Neural crest cell (in vitro differentiated cells): ENCODE data around the gene S1PR2. TPM values are rescaled to one million over a fixed set of nuclear protein-coding genes. Genes with fewer than 3 reads are reported as not detected.
"Not testable (repeated sequence)": the region's sequence is repeated elsewhere in the genome, so short reads cannot be mapped to it uniquely, and the experiment has no call there.

Experiments used
- DNase-seq: peaks from one replicate; pipeline ENCODE4 v3.0.0; 2021; ENCODE audit warnings: low read depth, mixed read lengths, low spot score
- H3K27ac Mint-ChIP-seq: one replicate; pipeline ENCODE4 v1.8.0; 2021; ENCODE audit warnings: mild to moderate bottlenecking, mixed read lengths; ENCODE audit not compliant: unreplicated experiment
- H3K27me3 Mint-ChIP-seq: 2 replicates; pipeline ENCODE4 v1.8.0; 2021; ENCODE audit warnings: low read depth, mild to moderate bottlenecking, mixed read lengths
- H3K36me3 Mint-ChIP-seq: 2 replicates; pipeline ENCODE4 v1.8.0; 2021; ENCODE audit warnings: low read depth, mild to moderate bottlenecking, mixed read lengths
- H3K4me1 Mint-ChIP-seq: 2 replicates; pipeline ENCODE4 v1.8.0; 2021; ENCODE audit warnings: mixed read lengths
- H3K4me3 Mint-ChIP-seq: one replicate; pipeline ENCODE4 v1.8.0; 2021; ENCODE audit warnings: mild to moderate bottlenecking, mixed read lengths
- H3K9me3 Mint-ChIP-seq: 2 replicates; pipeline ENCODE4 v1.8.0; 2021; ENCODE audit warnings: mixed read lengths
- microRNA-seq: library from miRNA; unstranded; fragments of <30 nt; microRNA quantifications from one replicate; pipeline ENCODE4, GENCODE V29; 2020
- total RNA-seq: library from RNA; stranded (reverse); gene quantifications from 2 replicates; pipeline ENCODE4 v1.2.1, GENCODE V29; 2021
- TF ChIP-seq, protein P1 (sequence below): fragments of 200-600 bp; sonication (generic); conservative IDR thresholded peaks from 2 replicates; pipeline ENCODE4 v1.5.0; 2021; ENCODE audit warnings: antibody characterized with exemption, mild to moderate bottlenecking

The S1PR2 gene
- total RNA-seq, 1 donor from 2014 or later = 24.8 TPM

DNA sequence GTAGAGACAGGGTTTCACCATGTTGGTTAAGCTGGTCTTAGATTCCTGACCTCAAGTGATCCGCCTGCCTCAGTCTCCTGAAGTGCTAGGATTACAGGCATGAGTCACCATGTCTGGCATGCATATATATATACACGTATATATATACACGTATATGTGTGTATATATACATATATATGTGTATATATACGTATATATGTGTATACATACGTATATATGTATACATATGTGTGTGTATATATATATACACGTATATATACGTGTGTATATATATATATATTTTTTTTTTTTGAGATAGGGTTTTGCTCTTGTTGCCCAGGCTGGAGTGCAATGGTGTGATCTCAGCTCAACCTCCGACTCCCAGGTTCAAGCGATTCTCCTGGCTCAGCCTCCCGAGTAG lies 48.3 kb downstream of the S1PR2 start:
- no peaks in the 10 kb centered on the region for H3K27me3 Mint-ChIP-seq
- no peaks in the 10 kb centered on the region for H3K36me3 Mint-ChIP-seq

DNA sequence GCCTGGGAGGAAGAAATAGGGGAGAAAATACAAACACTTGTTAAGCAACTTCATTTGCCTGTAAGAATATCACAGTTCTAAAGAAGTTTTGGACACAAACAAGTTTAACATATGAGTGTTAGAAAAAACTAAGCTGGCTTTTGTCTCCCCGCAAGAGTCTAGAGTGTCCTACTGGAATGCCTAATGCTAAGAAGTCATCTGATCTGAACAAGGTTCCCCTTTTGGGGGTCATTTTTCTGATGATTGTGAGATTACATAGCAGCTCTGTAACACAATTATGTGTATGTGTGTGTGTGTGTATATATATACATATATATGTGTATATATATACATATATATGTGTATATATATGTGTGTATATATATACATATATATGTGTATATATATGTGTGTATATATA lies 49.1 kb downstream of the S1PR2 start:
- no peak for DNase-seq
- Mint-ChIP-seq H3K9me3 (no peaks in the 10 kb centered on the region), H3K4me3 (no peak overlapping the region), H3K27me3 (no peaks in the 10 kb centered on the region), H3K4me1 (peaks cover 4% of the 10 kb centered on the region), H3K36me3 (no peaks in the 10 kb centered on the region), H3K27ac (no peak overlapping the region)
- TF ChIP-seq, protein P1, sequence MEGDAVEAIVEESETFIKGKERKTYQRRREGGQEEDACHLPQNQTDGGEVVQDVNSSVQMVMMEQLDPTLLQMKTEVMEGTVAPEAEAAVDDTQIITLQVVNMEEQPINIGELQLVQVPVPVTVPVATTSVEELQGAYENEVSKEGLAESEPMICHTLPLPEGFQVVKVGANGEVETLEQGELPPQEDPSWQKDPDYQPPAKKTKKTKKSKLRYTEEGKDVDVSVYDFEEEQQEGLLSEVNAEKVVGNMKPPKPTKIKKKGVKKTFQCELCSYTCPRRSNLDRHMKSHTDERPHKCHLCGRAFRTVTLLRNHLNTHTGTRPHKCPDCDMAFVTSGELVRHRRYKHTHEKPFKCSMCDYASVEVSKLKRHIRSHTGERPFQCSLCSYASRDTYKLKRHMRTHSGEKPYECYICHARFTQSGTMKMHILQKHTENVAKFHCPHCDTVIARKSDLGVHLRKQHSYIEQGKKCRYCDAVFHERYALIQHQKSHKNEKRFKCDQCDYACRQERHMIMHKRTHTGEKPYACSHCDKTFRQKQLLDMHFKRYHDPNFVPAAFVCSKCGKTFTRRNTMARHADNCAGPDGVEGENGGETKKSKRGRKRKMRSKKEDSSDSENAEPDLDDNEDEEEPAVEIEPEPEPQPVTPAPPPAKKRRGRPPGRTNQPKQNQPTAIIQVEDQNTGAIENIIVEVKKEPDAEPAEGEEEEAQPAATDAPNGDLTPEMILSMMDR = no peak

More for the DNA sequence above, 48.3 kb downstream of the S1PR2 start:
- Mint-ChIP-seq H3K9me3 (no peaks in the 10 kb centered on the region), H3K4me3 (no peak overlapping the region), H3K27ac (no peak overlapping the region), H3K4me1 (peaks cover 5% of the 10 kb centered on the region)
- TF ChIP-seq, protein P1 = no peak
- DNase-seq = no peak

DNA sequence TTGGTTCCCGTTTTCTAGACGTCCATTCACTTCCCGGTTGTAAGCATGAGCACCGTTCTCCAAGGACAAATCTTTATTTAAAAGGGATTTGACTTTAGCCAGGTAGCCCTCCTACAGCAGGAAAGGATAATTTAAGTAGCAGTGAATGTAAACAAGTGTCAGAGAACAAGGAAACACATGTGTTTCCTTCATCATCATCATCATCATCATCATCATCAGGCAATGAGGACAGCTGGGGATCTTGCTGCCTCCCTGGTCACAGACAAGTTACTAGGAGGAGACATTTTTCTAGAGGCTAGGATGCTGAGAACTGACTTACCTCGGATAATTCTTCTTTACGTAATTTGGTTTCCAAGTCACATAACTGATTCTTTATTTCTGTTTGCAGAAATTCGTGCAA lies 50.7 kb downstream of the S1PR2 start:
- no peaks in the 10 kb centered on the region for H3K27me3 Mint-ChIP-seq
- H3K27ac Mint-ChIP-seq = no peak overlapping the region
- TF ChIP-seq, protein P1 = no peak
- no peak overlapping the region for H3K4me3 Mint-ChIP-seq
- no peaks in the 10 kb centered on the region for H3K36me3 Mint-ChIP-seq
- DNase-seq = no peak
- no peaks in the 10 kb centered on the region for H3K4me1 Mint-ChIP-seq
- H3K9me3 Mint-ChIP-seq = no peaks in the 10 kb centered on the region

DNA sequence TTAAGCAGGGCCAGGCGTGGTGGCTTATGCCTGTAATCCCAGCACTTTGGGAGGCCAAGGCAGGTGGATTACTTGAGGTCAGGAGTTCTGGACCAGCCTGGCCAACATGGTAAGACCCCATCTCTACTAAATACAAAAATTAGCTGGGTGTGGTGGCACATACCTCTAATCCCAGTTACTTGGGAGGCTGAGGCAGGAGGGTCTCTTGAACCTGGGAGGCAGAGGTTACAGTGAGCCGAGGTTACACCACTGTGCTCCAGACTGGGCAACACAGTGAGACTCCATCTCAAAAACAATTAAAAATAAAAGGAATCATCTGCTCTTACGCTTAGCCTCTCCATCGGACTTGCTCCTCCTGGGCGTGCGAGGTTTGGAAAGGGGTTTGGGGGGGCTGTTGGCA lies 51.1 kb downstream of the S1PR2 start:
- H3K9me3 Mint-ChIP-seq, H3K4me3 Mint-ChIP-seq, H3K36me3 Mint-ChIP-seq, H3K27ac Mint-ChIP-seq, H3K27me3 Mint-ChIP-seq, DNase-seq, H3K4me1 Mint-ChIP-seq: not testable (repeated sequence)

DNA sequence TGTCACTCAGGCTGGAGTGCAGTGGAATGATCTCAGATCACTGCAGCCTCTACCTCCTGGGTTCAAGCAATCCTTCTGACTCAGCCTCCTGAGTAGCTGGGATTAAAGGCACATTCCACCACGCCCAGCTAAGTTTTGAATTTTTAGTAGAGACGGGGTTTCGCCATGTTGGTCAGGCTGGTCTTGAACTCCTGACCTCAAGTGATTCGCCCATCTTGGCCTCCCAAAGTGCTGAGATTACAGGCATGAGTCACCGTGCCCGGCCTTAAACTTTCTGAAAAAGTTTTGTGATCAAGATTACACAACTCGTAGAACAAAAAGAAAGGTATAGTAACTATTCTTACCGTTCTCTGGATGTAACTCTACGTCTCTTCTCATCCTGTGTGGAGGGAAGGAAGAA lies 57.6 kb downstream of the S1PR2 start:
- no peak for DNase-seq
- no peaks in the 10 kb centered on the region for H3K27me3 Mint-ChIP-seq
- H3K4me1 Mint-ChIP-seq = no peaks in the 10 kb centered on the region
- no peak overlapping the region for H3K4me3 Mint-ChIP-seq
- TF ChIP-seq, protein P1 = no peak
- peaks cover 3% of the 10 kb centered on the region for H3K36me3 Mint-ChIP-seq
- no peak overlapping the region for H3K27ac Mint-ChIP-seq
- H3K9me3 Mint-ChIP-seq = no peaks in the 10 kb centered on the region

Small RNA genes lying within 50 kb of the gene (microRNA-seq; reads per million reads assigned to microRNA genes)
- not detected for gene MIR4322

Other genes starting within 250 kb of the S1PR2 start
- gene COL5A3, start 220.8 kb downstream of the S1PR2 start, total RNA-seq = 0.61 and 0.86 TPM in 2 replicates
- not detected in 2 replicates for gene RDH8, start 217.8 kb downstream of the S1PR2 start, total RNA-seq
- gene SHFL, start 145.0 kb downstream of the S1PR2 start, total RNA-seq = 0.89 and 0.93 TPM in 2 replicates
- not detected in 2 replicates for gene ANGPTL6, start 128.7 kb downstream of the S1PR2 start, total RNA-seq
- 77.8 and 84.5 TPM in 2 replicates for gene PPAN, start 125.0 kb downstream of the S1PR2 start, total RNA-seq
- gene P2RY11, start 119.6 kb downstream of the S1PR2 start, total RNA-seq = 25.9 and 26.9 TPM in 2 replicates
- gene EIF3G, start 111.4 kb downstream of the S1PR2 start, total RNA-seq = 210 and 224 TPM in 2 replicates
- gene DNMT1, start 36.4 kb downstream of the S1PR2 start, total RNA-seq = 288 and 333 TPM in 2 replicates
- 75.4 and 75.6 TPM in 2 replicates for gene MRPL4, start 20.9 kb upstream of the S1PR2 start, total RNA-seq
- 0.14 and 0.23 TPM in 2 replicates for gene ICAM1, start 39.8 kb upstream of the S1PR2 start, total RNA-seq
- not detected in 2 replicates for gene ICAM4, start 55.6 kb upstream of the S1PR2 start, total RNA-seq
- not detected in 2 replicates for gene ICAM5, start 58.6 kb upstream of the S1PR2 start, total RNA-seq
- gene ZGLP1, start 78.5 kb upstream of the S1PR2 start, total RNA-seq = 10.4 and 11.3 TPM in 2 replicates
- gene FDX2, start 84.7 kb upstream of the S1PR2 start, total RNA-seq = 20.0 and 22.5 TPM in 2 replicates
- 75.9 and 78.2 TPM in 2 replicates for gene RAVER1, start 102.2 kb upstream of the S1PR2 start, total RNA-seq
- gene ICAM3, start 108.3 kb upstream of the S1PR2 start, total RNA-seq = 9.7 and 10.0 TPM in 2 replicates
- gene TYK2, start 149.2 kb upstream of the S1PR2 start, total RNA-seq = 100 and 103 TPM in 2 replicates
- 164 TPM in 2 replicates for gene CDC37, start 172.2 kb upstream of the S1PR2 start, total RNA-seq
- 1.5 and 2.1 TPM in 2 replicates for gene PDE4A, start 189.2 kb upstream of the S1PR2 start, total RNA-seq